Measurements from ENCODE around the gene BTBD19.
"Not testable (repeated sequence)": the region's sequence is repeated elsewhere in the genome, so short reads cannot be mapped to it uniquely, and the experiment has no call there.

Gene BTBD19

DNA sequence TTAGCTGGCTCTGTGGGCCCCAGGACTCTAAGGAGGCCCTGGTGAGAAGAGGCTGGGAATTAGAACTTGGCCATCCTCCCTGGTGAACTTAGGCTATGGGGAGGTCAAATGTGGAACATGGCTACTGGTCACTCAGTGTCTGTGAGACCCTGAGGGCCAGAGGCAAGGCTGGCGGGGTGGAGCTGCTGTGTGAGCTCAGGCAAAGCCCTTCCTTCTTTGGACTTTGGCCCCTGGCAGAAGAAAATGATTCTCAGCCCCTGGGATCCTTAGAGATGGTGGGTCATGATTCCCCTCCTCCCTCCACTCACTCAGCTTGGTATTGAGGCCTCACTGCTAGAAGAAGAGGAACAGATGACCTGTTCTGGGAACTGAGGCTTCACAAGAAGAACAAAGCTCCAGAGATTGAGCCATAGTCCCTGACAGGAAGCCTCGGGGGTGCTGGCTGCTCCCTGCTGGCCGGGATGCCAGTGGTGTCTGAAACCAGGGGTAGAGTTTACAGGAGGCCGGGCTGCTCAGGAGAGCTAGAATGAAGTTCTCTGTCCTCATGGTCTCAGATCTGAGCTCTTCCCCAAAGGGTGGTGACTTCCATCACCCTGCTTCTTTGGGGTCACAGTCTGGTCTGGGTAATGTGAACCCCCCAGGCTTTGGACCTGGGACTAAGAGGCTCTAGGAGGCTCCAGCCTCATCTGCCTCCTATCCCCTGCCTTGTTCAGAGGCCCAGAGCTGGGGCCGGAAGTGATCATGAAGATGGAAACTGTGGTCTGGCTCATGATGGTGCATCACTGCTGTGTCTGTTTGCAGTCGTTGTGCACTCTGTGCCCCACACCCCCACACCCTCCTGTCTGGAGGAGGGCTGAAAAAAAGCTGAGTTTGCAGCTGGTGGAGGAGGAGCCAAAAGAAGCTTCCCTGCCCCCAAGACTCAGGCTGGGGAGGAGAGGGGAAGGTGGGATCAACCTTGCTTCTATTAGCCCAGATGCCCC lies 905 bp downstream of the BTBD19 start:
- DNase-seq (ENCODE audit: low spot score): peak; percentile 93

DNA sequence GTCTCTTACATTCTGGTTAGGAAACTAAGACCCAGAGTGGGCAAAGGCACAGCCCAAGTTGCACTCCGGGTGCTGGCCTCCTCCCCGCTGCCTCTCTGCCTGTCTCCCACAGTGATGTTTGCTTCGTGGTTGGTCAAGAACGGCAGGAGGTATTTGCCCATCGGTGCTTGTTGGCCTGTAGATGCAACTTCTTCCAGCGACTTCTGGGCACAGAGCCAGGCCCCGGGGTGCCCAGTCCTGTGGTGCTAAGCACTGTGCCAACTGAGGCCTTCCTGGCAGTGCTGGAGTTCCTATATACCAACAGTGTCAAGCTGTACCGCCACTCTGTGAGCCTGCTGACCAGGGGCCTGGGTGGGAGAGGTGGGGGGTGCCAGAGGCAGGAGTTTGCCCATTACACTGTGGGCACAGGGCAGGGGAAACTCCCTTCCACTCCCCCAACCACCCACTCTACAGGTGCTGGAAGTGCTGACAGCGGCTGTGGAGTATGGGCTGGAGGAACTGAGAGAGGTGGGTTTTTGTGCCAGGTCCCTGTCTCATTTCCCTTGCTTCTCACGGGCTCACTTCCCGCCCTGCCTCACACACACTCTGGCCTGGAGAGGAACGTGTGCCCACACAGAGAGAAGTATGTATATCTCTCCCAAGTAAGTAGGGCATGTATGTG lies 1.9 kb downstream of the BTBD19 start:
- DNase-seq (ENCODE audit: low spot score): peak; percentile 38

DNA sequence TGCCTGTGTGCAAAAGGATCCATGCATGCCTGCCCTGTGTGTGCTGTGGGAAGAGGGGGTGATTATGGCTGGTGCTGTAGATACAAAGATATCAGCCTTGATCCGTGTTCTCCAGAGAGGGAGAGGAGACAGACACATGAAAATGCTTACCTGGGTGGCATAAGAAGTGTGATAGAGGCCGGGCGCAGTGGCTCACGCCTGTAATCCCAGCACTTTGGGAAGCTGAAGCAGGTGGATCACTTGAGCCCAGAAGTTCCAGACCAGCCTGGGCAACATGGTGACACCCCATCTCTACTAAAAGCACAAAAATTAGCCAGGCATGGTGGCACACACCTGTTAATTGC lies 2.4 kb downstream of the BTBD19 start:
- not testable (repeated sequence) for DNase-seq (ENCODE audit: low spot score)

DNA sequence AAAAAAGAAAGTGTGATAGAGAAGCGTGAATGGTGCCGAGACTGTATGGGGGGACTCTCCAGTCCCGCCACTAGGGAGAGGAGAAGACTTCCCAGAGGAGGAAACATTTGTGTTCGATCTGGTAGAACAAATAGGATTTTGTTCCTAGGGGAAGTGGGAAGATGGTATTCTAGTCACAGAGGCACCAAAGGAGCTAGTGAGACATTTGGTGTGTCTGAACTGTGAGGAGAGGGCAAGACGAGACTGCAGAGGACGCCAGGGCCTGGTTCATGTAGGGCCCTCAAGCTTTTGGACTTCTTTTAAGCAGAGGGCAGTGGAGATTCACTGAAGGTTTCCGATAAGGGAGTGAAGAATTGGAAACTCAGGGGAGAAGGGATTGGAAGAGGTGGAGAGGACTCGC lies 2.9 kb downstream of the BTBD19 start:
- DNase-seq (ENCODE audit: low spot score): no peak

DNA sequence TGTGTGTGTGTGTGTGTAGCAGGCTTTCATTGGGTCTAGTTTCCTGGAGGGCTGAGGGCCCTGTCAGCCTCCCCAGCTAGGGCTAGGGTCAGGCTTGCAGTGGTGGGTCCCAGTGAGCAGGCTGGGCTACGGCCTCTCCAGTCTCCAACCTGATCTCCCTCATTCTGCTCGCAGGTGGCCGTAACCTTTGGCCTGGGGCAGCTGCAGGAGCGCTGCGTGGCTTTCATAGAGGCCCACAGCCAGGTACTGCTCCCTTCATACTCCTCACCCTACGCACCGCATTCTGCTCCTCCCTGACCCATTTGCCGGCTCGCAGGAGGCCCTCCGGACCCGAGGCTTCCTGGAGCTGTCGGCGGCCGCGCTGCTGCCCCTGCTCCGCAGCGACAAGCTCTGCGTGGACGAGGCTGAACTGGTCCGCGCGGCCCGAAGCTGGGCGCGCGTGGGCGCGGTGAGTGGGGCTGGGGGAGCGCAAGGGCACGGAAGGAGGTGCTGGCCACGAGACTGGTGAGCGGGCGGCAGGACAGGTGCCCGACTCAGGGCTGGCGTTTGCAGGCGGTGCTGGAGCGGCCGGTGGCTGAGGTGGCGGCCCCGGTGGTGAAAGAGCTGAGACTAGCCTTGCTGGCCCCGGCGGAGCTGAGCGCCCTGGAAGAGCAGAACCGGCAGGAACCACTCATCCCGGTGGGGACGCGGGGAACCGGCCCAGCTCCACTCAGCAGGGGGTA lies 4.7 kb downstream of the BTBD19 start:
- DNase-seq (ENCODE audit: low spot score): no peak

DNA sequence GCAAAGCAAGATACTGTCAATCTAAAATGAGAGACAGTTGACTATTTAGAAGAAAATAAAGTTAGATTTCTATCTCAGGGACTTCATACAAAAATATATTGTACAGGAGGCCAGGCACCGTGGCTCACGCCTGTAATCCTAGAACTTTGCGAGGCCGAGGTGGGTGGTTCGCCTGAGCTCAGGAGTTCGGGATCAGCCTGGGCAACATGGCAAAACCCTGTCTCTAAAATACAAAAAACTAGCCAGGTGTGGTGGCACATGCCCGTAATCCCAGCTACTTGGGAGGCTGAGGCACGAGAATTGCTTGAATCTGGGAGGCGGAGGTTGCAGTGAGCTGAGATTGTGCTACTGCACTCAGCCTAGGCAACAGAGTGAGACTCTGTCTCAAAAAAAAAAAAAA lies 7.6 kb downstream of the BTBD19 start:
- DNase-seq (ENCODE audit: low spot score): not testable (repeated sequence)

DNA sequence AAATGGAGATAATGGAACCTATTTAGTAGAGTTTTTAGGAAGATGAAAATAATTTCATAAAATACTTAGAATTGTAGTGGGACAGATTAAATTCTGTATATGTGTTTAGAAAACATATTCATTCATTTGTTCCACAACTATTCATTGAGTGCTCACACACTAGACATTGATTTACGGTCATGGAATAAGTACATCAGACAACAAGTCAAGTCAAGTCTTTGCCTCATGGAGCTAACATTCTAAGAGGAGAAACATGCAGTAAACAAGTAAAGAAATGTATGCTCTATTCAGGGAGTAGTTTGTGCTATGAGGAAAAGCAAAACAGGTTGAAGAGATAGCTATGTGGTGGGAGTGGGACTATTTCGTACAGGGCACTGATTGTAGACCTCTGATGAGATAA lies 9.0 kb downstream of the BTBD19 start:
- DNase-seq (ENCODE audit: low spot score): no peak

DNA sequence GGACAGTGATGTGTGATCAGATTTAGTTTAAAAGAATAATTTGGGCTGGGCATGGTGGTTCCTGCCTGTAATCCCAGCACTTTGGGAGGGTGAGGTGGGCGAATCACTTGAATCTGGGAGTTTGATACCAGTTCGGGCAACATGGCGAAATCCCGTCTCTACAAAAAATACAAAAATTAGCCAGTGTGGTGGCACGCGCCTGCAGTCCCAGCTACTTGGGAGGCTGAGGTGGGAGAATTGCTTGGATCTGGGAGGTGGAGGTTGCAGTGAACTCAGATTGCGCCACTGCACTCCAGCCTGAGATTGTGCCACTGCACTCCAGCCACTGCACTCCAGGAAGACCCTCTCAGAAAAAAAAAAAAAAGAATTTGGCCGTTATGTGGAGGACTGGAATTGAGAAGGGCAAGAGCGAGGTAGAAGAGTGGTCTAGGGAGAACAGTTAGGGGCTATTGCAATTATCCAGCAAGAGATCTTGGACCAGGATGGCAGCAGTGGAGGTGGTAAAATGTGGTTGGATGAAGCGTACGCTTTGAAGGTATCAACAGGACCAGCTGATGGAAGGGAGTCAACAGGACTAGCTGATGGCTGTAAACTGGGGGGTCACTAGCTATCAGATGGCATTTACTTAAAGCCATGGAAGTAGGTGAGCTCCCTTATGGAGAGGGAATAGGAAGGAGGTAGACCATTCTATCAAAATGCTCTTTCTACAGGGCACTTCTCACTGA lies 9.6 kb downstream of the BTBD19 start:
- no peak for DNase-seq (ENCODE audit: low spot score)

DNA sequence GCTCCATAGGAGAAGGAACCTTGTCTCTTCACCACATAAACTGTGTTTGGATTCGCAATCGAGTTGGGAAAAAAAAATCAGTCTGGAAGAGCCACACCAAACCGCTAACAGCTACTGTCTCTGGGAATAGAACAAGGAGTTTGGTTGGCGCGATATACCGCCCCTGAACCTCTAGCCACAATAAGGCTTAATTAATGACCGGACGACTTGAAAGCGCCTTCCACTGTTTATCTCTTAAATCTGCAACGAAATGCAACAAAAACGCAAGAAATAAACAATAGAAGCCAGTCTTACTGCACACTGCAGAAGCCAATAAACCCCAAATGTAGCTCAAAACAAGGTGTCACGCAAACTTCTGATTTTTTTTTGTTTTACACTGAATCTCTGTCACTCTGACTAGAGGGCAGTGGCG lies 10.9 kb downstream of the BTBD19 start:
- no peak for DNase-seq (ENCODE audit: low spot score)

DNA sequence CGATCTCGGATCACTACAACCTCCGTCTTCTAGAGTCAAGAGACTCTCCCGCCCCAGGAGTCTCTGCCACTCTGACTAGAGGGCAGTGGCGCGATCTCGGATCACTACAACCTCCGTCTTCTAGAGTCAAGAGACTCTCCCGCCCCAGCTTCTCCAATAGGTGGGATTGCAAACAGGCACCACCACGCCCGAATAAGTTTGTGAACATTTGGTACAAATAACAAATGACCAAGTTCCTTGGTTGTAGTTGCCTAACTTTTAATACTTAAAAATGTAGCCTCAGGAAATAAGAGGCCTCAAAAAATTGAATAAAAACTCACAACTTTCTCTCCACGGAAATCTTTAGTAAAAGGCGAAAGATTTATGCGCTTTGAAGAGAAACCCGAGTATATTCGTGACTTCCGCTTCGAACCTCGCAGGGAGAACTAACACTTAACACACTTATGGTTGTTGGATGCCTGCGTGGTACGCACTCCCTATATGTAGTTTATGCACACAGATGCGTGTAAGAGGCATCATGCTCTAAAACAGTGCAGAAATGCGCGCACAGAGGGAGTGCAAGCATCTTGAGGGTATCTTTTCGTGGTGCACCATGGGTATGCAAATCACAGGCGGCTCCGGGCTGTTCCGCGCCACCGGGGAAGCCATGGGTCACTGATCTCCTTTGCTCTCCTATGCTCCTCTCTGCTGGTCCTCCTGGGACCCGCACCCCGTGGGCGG lies 11.4 kb downstream of the BTBD19 start:
- peak; percentile 82 for DNase-seq (ENCODE audit: low spot score)

DNA sequence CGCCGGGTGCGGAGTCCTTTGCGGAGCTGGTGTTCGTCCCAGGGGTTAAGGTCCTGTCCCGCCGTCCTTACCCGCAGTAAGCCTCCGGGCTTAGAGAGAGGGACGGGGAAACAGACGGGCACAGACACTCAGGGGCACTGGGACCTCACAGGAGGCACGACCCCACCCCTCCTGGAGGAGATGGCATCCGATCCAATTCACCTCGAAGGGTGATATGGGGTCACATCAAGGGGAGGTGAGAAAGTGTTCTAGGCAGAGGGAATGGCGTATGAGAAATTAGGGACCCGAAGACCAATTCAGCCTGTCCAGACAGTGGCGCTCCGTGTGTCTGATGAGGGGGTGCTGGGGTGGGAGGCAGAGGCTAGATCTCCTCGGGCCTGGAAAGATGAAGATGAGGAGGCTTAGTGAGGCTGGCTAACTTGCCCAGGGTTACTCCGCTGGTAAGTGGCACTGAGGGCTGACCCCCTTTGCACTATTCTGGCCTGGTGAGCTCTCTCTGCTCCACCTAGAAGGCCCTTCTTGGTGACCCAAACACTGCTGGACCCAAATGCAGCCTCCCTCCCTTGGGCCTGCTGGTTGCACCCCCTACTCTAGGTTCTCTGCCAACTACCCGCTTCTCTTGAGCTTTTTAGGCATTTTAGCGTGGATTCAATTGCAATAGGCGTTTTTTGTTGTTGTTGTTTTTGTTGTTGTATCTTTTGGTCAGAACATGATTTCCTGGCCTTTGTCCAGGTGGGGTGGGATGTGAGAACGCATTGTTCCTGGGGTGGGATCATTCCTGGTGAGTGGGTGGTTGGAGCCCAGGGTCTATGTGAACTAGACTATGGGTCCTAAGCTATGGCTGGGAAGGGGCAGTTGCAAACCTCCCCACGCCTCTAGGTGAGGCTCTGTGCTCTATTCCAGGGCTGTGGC lies 12.3 kb downstream of the BTBD19 start:
- DNase-seq (ENCODE audit: low spot score): no peak

DNA sequence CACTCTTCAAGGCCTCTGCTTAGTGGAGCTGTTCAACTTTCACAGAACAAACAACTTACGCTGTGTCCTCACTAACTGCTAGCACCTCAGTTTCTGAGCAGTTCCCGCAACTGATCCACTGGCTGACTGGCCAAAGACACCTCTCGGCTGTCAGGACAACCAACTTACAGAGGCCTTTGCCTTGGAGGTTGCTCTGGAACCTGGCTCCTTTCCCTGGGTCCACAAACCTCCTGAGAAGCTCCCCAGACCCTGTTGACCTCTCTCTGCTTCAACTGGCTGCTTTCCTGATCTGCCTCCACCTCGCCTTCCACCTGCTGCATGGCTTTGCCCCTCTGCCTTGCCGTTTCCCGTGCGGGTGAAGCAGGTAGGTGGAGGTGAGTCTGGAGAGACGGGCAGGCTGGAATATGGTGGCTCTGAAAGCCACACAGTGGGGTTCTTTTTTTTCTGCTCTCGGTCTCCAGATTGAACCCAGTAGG lies 13.0 kb downstream of the BTBD19 start:
- DNase-seq (ENCODE audit: low spot score): no peak

DNA sequence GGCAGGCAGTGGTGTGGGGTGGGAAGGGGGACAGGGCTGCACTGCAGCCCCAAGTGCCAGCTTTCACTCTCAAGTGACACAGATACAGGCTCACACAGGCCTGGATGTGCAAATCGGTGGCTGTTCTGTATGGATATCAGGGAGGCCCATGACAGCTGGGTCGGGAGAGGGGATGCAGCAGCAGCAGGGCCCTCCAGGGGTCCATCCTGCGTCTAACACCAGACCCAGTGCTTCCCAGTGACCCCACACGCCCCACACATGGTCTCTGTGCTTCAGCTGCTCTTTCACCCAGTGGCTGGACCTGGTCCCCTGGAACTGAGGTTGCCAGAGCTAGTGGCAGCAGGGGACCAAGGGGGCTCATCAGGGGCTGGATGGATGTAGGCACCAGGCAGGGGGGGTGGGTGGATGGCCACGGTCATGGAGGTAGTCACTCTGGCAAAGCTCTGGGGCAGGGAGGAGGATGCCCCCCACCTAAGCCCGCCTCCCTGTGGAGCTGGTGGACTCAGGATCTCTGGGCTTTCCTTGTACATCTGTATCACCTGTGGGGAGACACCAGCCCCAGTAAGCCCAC lies 13.9 kb downstream of the BTBD19 start:
- no peak for DNase-seq (ENCODE audit: low spot score)

DNA sequence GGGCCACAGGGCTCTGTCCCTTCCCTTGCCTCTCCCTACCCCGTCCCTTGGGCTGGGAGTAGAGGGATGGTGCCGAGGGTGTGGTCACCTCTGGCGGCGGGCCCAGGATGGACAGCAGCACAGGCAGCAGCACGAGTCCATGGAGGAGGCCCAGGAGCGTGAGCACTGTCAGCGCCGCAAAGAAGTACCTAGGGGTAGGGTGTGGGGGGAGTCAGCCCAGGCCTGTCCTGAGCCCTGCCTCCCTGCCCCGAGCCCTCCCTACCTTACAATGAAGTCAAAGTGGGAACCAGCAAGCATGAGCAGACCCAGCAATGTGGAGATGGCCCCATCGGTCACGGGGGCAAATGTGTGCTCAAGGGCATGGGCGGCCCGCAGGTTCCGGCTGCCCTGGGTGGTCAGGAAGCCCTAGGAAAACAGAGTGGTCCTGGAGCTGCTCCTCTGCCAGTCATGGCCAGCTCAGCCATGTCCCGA lies 14.7 kb downstream of the BTBD19 start:
- DNase-seq (ENCODE audit: low spot score): no peak

DNA sequence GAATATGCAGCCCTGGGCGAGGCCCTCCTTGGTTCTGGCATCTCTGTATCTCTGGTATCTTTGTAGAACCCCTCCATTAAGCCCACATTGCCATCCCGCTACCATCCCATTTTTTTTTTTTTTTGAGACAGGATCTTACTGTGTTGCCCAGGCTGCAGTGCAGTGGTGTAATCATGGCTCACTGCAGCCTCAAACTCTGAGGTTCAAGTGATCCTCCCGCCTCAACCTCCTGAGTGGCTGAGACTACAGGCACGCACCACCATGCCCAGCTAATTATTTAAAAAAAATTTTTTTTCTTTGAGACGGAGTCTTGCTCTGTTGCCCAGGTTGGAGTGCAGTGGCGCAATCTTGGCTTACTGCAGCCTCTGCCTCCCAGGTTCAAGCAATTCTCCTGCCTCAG lies 16.1 kb downstream of the BTBD19 start:
- not testable (repeated sequence) for DNase-seq (ENCODE audit: low spot score)

DNA sequence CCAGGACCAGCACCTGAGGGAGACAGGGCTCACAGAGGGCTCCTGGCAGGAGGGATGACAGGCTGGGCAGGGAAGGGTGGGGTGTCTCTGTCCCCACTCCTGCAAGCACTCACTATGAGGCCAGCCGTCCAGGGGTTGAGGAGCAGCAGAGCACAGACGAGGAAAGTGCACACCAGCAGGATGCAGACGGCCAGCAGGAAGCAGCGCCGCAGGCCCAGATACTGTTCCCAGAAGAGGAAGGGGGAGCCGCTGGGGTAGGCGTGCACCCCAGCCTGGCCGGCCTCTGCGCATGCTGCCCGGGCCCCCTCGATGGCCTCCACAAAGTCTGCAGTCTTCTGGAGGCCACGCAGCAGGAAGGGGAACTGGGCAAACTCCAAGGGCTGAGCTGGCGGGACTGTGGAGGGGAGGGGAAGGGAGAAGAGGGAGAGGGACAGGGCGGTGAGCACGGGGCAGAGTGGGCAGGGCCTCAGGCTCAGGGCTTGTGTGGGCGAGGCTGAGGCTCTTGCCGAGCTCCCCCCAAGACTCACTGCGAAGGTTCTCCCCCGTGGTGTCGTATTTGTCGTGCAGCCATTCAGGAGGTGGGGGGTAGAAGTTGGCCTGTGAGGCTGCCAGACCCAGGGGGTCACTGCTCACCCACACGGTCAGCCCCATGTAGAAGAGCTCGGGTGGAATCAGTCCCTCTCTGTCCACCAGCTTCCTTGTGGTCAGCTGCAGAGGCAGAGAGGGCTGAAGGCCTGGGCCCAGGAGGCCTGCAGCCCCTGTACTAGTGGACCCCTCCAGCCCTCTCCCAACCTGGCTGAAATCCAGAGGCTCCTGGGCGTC lies 18.3 kb downstream of the BTBD19 start:
- DNase-seq (ENCODE audit: low spot score): no peak

DNA sequence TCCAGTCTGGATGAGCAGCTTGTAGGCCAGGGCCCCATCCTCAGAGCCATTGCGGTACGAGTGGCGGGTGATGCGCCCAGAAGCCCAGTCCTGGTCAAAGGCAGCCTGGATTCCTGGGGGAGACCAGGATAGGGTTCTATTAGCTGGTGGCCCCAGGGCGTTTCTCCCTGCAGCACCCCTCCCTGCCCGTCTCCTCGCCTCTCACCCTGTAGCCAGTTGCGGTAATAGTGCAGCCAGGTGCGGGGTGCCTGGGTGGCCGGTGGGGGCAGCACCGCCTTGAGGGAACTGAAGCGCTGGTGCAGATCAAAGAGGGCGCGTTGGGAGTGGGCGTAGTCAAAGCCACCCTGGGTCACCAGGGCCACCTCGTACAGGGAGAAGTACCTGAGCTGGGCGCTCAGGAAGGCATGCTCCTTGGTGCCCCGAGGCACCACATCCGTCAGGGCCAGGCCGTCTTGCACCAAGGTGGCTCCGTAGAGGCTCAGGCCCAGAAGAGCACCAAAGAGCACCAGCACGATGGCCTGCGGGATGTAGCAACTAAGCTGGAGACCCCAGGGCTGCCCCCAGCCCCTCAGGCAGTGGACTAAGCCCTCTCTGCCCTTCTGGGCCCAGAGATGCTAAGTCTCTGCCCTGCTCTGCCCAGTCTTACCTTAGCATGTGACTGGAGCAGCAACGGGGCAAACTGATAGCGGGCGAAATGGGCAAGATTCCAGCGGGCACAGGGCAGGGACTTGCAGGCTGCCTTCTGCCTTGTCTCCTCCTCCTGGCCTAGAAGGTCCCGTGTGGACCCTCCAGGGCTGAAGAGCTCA lies 19.1 kb downstream of the BTBD19 start:
- DNase-seq (ENCODE audit: low spot score): no peak

Measured in CD4-positive, alpha-beta T cell treated with Interleukin-2 at 100 ng/mL for 4 hours (primary cell).